GM04504 (cell line): ENCODE measurements around the gene SULF2.

Experiments used
- DNase-seq: peaks from one replicate; pipeline ENCODE4 v3.0.0-alpha.2; 2012; ENCODE audit warnings: low read depth

SULF2 gene

DNA sequence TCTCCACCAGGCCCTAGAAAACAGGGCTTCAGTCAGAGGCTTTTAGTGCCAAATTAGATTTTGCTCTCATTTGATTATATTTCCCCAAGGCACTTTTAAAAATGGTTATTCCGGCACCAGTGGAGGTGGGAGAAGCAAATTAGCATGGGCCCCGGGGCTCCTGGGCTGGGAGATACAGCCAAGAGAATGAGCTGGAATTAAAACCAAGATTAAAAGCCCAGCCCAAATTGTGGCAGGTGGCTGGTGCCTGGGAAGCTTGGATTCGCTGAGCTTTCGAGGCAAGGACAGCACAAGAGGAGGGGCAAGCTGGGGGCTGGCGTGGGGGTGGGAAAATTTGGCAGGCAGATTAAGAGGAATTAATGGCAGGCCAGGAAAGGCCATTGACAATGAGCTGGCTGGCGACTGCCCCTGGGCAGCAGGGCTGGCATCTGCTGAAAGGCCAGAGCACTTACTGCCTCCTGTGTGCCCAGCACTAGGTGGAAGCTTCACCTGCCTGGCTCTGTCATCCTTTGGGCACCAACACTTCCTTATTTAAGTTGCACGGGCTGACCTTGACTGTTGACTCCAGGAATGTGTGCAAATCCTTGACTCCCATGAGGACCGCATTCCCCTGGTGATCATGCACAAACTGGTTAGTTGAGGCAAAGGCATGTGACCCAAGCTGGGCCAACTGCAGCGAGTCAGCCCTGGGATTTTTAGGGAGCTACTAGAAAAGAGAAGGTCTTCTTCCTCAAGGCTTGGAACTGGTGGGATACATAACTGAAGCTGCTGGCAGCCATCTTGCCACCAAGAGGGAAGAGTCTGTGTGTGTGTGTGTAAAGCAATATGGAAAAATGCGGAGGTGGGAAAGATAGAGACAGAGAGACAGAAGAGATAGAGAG, 76.1 kb downstream of the SULF2 start:
- no peak for DNase-seq

DNA sequence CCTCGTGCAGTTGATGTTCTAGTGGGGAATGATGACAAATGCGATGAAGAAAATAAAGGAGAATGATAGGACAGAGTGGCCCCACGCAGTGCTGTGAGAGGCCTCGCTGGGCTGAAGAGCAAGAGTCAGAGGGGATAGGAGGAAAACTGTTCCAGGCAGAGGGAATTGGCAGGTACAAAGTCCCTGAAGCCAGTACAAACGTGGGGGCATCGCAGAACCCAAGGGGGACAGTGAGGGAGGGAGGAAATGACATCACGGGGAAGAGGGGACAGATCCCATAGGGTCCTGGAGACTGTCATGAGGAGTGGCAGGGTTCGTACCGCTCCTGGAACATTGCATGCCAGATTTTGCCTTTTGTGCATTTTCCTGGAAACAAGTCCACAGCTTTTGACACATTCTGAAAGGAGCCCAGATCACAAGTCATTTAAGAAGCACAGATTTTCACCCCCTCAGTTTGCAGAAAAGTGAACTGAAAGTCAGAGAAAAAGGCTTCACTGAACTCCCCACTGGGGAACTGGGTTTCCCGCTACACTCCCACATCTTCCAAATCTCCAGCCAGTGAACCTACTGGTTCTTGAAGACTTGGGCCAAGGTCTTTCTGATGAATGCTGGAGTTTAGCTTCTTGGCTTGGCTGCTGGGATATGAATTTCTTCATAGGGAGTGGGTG, 77.0 kb downstream of the SULF2 start:
- no peak for DNase-seq

DNA sequence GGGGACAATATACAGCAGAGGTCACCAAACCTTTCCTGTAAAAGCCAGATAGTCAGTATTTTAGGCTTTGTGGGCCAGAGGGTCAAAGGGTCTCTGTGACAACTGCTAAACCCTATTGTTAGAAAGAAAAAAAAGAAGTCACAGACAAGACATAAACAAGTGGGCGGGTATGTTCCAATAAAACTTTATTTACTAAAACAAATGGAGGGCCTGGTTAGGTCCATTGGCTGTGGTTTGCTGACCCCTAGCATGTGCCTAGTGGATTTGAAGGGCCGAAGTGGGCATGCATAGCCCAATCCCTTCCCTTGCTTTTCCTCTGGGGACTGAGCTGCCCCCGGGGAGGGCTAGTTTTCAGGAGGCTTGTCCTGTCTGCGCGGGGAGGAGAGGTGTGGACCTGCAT, 78.9 kb downstream of the SULF2 start:
- no peak for DNase-seq

- no peak for DNase-seq
These were observed 79.8 kb downstream of the SULF2 start for GRCh38 chr20:47705497-47705856.

- DNase-seq, result no peak
These were observed 80.4 kb downstream of the SULF2 start for GRCh38 chr20:47704746-47705496.

DNA sequence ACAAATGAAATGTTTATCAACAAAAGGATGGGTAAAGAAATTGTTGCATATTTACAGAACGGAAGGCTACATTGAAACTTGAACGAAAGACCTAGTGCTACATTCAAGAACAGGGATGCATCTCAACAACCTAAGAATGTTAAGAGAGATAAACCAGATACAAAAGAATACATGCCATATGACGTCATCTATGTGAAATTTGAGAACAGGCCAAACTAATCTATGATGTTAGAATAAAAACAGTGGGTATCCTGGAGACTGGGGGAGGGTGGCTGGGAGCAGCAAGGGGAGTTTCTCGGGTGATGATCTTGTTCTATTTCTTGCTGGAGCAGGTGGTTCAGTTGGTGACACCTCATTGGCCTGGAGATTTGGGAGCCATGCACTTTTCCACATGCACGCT, 81.5 kb downstream of the SULF2 start:
- DNase-seq, result no peak

DNA sequence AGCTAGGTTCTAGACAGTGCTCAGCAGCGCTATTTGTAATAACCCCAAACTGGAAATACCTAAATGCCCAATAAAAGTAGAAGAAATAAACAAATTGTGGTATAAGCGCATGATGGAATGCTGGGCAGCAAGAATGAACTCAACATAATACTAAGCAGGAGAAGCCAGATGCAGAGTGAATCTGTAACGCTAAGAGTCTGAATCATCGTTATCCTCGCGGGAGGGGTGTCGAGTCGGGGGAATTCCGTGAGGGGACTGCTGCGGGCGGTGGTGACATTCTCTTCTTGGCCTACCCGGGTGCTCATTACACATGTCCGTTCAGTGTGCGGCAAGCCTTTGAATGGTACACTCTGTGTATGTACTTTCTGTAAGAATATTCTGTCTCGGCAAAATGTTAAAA, 83.7 kb downstream of the SULF2 start:
- peak; percentile 65 for DNase-seq

DNA sequence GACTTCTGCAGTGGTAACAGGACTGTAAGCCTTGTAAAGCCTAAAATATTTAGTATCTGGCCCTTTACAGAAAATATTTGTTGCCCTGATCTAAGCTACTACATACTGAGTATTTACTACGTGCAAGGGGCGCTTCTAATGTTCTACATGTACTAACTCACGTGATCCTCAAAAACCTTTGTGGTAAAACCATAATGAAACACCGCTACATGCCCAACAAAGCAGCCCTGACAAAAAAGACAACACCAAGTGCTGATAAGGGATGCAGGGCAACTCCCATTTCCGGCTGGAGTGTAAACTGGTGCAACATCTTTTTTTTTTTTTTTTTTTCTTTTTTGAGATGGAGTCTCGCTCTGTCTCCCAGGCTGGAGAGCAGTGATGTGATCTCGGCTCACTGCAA, 85.0 kb downstream of the SULF2 start:
- DNase-seq, result no peak

GRCh38 chr20:47699818-47700217, 85.5 kb downstream of the SULF2 start:
- DNase-seq, result no peak

- DNase-seq, result no peak
These were observed 87.1 kb downstream of the SULF2 start for GRCh38 chr20:47698142-47698541.

DNA sequence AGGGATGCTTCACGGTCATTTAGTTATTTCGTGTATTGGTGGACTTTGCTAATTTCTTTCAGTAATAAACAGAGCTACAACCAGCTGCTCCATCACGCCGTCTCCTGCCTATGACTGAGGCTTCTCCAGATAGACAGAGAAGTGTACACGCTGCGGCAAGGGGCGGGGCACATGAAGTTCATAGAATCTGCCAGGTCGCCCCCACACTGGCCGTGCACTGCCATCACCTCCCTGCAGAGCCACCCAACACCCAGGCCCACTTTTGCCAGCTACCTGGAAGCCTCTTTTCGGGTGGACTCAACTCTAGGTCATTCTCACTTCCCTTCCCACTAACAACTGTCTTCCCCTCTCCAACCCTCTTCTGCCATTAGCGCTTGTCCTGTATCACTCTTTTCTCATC, 88.4 kb downstream of the SULF2 start:
- DNase-seq, result no peak

GRCh38 chr20:47694021-47694818, 91.1 kb downstream of the SULF2 start:
- no peak for DNase-seq

DNA sequence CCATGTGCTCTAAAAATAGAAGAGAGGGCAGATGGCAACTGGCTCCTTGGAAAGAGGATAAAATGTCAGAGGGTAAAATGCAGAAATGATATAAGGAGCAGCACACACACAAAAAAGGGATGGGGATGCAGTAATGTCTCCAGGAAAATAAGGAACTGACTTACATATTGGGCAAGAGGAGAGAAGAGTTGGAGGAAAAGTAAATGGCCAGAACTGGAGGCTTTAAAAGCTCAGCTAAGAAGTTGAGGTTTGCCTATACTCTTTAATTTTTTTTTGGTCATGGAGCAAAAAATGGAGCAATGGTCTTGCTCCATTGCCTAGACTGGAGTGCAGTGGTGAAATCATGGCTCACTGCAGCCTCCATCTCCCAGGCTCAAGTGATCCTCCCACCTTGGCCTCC, 93.7 kb downstream of the SULF2 start:
- DNase-seq, result no peak

- no peak for DNase-seq
These were observed 95.5 kb downstream of the SULF2 start for GRCh38 chr20:47689731-47690130.

DNA sequence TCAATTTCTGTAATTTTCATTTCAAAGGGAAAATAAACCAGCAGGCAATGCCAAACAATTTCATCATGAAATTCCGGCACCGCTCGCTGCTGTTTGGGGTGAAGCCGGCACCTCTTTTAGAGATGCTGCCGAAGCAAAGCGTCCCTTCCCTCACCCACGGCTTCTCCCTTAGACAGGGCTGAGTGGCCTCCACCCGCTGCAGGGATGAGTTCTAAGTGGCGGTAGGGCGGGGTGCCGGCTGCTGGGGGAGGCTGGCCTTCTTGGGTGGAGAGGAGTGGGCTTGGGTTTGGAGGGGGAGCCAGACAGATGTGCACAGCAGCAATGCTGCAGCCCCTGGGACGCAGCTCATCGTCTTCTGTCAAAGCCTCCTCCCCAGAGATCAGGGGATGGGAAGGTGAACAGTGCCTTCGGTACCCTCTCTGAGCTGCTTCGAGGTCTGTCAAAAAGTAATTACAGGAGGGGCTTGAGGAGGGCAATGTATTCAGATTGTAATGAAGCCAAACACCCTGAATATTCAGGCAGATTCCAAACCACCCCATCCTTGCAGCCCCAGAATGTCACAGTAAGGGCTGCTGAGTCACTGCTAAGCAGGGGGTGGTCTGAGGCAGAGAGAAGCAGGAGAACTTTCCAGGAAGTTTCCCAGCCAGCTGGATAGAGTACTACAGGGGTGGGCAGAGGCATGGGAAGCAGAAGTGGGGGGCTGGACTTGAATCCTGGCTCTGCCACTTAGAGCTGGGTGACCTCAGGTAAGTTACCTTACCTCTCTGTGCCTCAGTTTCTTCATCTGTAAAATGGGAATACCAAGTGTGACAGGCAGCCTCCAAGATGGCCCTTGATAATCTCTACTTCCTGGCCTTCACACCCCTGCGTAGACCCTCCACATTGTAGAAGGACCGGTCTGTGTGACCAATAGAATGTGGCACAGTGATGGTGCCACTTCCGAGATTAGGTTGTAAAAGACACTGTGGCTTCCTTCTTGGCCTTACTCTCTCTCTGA, 96.6 kb downstream of the SULF2 start:
- DNase-seq, result no peak

DNA sequence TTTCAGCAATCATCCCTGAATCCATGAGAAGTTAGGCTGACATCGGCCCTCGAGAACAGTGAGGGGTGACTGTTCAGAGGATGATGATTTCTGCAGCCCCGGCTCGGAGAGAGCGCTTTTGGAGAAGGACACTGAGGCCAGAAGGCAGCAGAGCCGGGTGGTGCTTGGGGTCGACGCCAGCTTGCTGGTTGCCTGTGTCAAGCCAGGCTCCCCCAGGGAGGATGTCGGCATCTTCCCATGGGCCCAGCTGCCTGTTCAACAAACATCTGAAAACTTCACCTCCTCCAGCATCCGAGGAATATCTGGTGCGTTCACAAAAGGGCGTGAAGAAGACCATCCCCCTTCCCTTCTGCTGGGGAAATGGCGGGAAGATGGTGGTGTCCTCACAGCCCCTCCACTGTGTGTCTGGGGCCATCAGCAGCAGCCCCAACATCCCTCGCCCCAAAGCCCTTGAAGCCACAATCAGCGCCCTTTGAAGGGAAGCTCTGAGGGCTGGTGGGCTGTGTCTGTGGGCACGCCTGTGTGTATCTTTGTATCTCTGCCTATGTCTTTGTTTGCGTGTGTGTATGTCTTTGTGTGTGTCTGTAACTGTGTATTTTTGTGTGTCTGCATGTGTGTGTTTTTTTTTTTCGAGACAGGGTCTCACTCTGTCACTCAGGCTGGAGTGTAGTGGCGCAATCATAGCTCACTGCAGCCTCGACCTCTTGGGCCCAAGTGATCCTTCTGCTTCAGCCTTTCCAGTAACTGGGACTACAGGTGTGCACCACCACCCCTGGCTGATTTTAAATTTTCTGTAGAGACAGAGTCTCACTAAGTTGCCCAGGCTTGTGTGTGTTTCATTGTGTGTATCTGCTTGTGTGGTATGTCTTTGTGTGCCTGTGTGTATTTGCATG, 97.9 kb downstream of the SULF2 start:
- no peak for DNase-seq

DNA sequence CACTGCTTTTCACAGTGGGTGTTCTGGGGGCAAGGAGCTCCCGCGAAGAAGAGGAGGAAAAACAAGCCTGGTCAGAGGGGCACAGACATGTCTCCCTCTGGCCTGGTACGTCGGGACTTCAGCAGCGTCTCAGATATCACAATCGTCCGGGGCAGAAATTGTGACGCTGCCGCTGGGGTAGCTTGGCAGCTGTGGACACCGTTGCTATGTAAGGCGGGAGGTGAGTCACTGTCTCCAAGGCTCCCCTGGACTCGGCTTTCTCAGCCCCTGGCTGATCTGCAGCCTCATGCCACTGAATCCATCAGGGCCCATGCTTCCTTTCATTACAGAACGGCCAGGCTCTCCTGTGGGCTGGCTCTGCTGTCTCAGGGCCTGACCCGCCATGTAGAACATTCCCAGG, 98.7 kb downstream of the SULF2 start:
- DNase-seq, result no peak

DNA sequence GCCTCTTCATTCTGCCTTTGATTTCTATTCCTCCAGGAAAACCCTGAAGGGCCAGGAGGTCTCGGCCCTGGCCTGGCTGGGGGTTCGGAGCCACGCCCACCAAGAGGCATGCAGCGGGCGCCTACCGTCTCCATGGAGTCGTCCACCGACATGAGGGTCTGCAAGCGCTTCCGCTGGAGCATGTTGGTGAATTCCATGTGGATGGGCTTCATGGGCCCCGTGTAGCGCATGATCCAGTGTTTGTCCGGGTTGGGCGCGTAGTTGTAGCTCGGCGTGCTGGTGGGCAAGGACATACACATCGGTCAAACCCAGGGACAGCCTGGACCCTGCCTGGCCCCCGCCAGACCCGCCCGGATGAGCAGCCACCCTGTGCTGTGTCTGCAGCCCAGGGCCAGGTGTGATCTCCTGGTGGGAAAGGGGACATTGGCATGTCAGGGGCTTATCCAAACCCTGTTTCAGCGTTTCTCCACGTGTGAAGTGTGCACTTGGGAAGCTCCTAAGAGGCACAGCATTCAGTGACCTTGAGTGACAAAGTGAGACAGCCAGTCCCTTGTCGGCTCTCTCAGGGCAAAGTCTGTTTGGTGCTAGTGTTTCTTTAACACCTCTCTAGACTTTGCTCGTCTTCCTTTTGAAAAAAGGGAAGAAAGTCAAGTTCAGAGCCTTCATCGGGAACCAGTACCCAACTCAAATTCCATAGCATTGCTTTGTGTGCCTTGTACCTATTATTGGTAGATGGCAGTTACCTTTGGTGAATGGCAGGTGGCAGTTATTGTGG, 100.8 kb downstream of the SULF2 start:
- DNase-seq, result no peak

DNA sequence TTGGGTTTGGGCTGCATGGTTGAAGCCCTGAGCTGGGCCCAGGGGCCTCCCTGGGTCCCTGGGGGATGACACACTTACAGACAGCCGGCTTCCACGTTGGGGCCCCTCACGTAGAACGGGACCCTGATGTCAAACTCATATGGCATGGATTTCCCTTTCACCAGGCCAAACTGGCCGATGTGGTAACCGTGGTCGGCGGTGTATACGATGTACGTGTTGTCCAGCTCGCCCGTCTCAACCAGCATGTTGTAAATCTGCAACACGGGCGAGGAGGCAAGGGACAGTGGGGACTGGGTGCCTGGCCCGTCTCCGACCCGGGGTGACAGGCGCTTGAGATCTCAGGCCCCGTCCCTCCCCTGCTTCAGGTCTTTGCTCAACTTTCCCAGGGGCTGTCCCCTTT, 102.4 kb downstream of the SULF2 start:
- no peak for DNase-seq
